Liver (tissue), 3 donors: ENCODE measurements around the gene RNF141.

Experiments
- FOXA1 ChIP-seq: IDR thresholded peaks from 2 replicates; pipeline ENCODE4 v1.6.1; 2016; ENCODE audit warnings: antibody characterized with exemption
- HNF4G ChIP-seq: IDR thresholded peaks from 2 replicates; pipeline ENCODE4 v1.6.1; 2016; ENCODE audit warnings: antibody characterized with exemption
- RAD21 ChIP-seq, 2 donors: IDR thresholded peaks; 2 replicates each; pipeline ENCODE4 v1.6.1; 2016; ENCODE audit warnings: antibody characterized with exemption in 2 of 2, mild to moderate bottlenecking in 2 of 2
- RXRA ChIP-seq, 2 donors: IDR thresholded peaks; 2 replicates each; pipeline ENCODE4 v1.6.1; 2017 to 2018; ENCODE audit warnings: antibody characterized with exemption in 2 of 2, mild to moderate bottlenecking in 1 of 2
- SP1 ChIP-seq: IDR thresholded peaks from 2 replicates; pipeline ENCODE4 v1.6.1; 2018; ENCODE audit warnings: antibody characterized with exemption, mild to moderate bottlenecking
- TAF1 ChIP-seq: conservative IDR thresholded peaks from 2 replicates; pipeline ENCODE4 v1.6.1; 2016; ENCODE audit warnings: antibody characterized with exemption, mild to moderate bottlenecking
- YY1 ChIP-seq: IDR thresholded peaks from 2 replicates; pipeline ENCODE4 v1.6.1; 2016; ENCODE audit warnings: antibody characterized with exemption, mild to moderate bottlenecking
- TF ChIP-seq, protein P1 (sequence below): fragments of 150-350 bp; IDR thresholded peaks from 2 replicates; pipeline ENCODE4 v1.5.1; 2017; ENCODE audit warnings: improper control_type of control experiment, low read depth, low read length; ENCODE audit not compliant: missing input control
- TF ChIP-seq, protein P2 (sequence below): IDR thresholded peaks from 2 replicates; pipeline ENCODE4 v1.6.1; 2016; ENCODE audit warnings: antibody characterized with exemption, mild to moderate bottlenecking
- donor health status: healthy.
- donor health status: healthy.

DNA sequence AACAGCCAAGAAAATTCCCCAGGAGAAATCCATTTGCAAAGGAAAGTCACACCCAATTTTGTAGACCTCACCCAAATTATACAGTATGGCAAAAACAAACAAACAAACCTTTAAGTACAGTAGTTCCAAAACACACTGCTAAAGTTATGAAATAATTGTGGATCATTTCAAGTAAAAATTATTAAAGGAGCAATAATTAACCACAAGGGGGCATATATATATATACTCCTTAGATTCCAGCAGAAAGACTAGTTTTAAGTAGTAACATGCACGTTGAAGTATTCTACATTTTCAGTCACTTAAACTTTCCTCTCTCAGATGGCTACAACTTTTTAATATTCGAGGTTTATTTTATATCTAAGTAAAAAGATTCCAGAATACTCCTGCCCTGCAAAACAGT, 26.8 kb downstream of the RNF141 start:
- TF ChIP-seq RAD21 (IDR thresholded peaks at IDR 0.05) (peak; percentile 52 to 59), SP1 (no peak), YY1 (no peak), FOXA1 (no peak), TAF1 (no peak), HNF4G (no peak), RXRA (IDR thresholded peaks at IDR 0.05) (no peak)
- TF ChIP-seq, protein P1, sequence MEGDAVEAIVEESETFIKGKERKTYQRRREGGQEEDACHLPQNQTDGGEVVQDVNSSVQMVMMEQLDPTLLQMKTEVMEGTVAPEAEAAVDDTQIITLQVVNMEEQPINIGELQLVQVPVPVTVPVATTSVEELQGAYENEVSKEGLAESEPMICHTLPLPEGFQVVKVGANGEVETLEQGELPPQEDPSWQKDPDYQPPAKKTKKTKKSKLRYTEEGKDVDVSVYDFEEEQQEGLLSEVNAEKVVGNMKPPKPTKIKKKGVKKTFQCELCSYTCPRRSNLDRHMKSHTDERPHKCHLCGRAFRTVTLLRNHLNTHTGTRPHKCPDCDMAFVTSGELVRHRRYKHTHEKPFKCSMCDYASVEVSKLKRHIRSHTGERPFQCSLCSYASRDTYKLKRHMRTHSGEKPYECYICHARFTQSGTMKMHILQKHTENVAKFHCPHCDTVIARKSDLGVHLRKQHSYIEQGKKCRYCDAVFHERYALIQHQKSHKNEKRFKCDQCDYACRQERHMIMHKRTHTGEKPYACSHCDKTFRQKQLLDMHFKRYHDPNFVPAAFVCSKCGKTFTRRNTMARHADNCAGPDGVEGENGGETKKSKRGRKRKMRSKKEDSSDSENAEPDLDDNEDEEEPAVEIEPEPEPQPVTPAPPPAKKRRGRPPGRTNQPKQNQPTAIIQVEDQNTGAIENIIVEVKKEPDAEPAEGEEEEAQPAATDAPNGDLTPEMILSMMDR, result peak; percentile 10
- TF ChIP-seq, protein P2, sequence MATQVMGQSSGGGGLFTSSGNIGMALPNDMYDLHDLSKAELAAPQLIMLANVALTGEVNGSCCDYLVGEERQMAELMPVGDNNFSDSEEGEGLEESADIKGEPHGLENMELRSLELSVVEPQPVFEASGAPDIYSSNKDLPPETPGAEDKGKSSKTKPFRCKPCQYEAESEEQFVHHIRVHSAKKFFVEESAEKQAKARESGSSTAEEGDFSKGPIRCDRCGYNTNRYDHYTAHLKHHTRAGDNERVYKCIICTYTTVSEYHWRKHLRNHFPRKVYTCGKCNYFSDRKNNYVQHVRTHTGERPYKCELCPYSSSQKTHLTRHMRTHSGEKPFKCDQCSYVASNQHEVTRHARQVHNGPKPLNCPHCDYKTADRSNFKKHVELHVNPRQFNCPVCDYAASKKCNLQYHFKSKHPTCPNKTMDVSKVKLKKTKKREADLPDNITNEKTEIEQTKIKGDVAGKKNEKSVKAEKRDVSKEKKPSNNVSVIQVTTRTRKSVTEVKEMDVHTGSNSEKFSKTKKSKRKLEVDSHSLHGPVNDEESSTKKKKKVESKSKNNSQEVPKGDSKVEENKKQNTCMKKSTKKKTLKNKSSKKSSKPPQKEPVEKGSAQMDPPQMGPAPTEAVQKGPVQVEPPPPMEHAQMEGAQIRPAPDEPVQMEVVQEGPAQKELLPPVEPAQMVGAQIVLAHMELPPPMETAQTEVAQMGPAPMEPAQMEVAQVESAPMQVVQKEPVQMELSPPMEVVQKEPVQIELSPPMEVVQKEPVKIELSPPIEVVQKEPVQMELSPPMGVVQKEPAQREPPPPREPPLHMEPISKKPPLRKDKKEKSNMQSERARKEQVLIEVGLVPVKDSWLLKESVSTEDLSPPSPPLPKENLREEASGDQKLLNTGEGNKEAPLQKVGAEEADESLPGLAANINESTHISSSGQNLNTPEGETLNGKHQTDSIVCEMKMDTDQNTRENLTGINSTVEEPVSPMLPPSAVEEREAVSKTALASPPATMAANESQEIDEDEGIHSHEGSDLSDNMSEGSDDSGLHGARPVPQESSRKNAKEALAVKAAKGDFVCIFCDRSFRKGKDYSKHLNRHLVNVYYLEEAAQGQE, result no peak
